Esophagus muscularis mucosa (tissue), 4 donors: ENCODE data around the gene RCOR1. TPM values are rescaled to one million over a fixed set of nuclear protein-coding genes. Genes with fewer than 3 reads are reported as not detected.

ENCODE experiments used
- DNase-seq: peaks from one replicate; pipeline ENCODE4 v3.0.0-alpha.2; 2017; ENCODE audit errors: extremely low spot score
- H3K27ac ChIP-seq, 4 donors: fragments of 200-600 bp; sonication (generic); replicated peaks in 1 of 4; 1 replicate in 3 of 4; 2 replicates in 1 of 4; pipeline ENCODE4 v1.5.1; 2016 to 2019; ENCODE audit warnings: mild to moderate bottlenecking in 1 of 4
- H3K27me3 ChIP-seq, 4 donors: fragments of 200-600 bp; sonication (generic); one replicate each; pipeline versions ENCODE4 v1.5.1 to v1.6.0; 2016 to 2019
- H3K36me3 ChIP-seq, 4 donors: fragments of 200-600 bp; sonication (generic); one replicate each; pipeline ENCODE4 v1.5.1; 2016 to 2019
- H3K4me1 ChIP-seq, 4 donors: fragments of 200-600 bp; sonication (generic); one replicate each; pipeline ENCODE4 v1.5.1; 2016 to 2019
- H3K4me3 ChIP-seq, 4 donors: fragments of 200-600 bp; sonication (generic); 1 replicate in 2 of 4; 2 replicates in 2 of 4; pipeline ENCODE4 v1.5.1; 2016 to 2019; ENCODE audit warnings: mild to moderate bottlenecking in 4 of 4, moderate library complexity in 1 of 4
- H3K9me3 ChIP-seq, 4 donors: fragments of 200-600 bp; sonication (generic); 1 replicate in 3 of 4; 2 replicates in 1 of 4; pipeline ENCODE4 v1.5.1; 2016 to 2019
- CTCF ChIP-seq, 3 experiments: fragments of 200-600 bp in 2 of 3; fragments of 450-650 bp in 1 of 3; sonication (generic) in 2 of 3; IDR thresholded peaks; one replicate each; pipeline ENCODE4 v1.5.1; 2017 to 2019; ENCODE audit warnings: antibody characterized with exemption in 3 of 3, mild to moderate bottlenecking in 2 of 3, moderate library complexity in 1 of 3
- EP300 ChIP-seq: sonication (generic); formaldehyde crosslinking; IDR thresholded peaks from one replicate; pipeline ENCODE4 v1.6.1; 2017; ENCODE audit warnings: antibody characterized with exemption
- POLR2A ChIP-seq: fragments of 450-650 bp; IDR thresholded peaks from one replicate; pipeline ENCODE4 v1.6.1; 2017; ENCODE audit warnings: antibody characterized with exemption, moderate library complexity, mild to moderate bottlenecking, low read depth
- POLR2AphosphoS5 ChIP-seq, 2 donors: sonication (generic); formaldehyde crosslinking; IDR thresholded peaks; one replicate each; pipeline ENCODE4 v1.6.1; 2017; ENCODE audit warnings: antibody characterized with exemption in 2 of 2
- WGBS: methylation state at CpG from one replicate; pipeline ENCODE4 v1.1.5; 2018; 5-methylcytosine and 5-hydroxymethylcytosine counted together
- intact Hi-C: fragments of 100-400 bp; cut with DNase I; formaldehyde crosslinking; loops from one replicate; pipeline ENCODE4 v1.15.1; 2023
- total RNA-seq, 4 donors: library from RNA; depleted of rRNA; stranded (reverse); fragments of >200 nt; gene quantifications; one replicate each; pipeline versions ENCODE4 v1.1.0 to v1.2.1, GENCODE V29; 2016

Gene RCOR1
- total RNA-seq, 4 donors from 2014 or later = 12.9 to 14.8 (median 13.8) TPM

- no peak for DNase-seq
- Histone ChIP-seq H3K27me3 (peaks cover 0 to 40% (median 4%) of the 10 kb centered on the region in 4 donors), H3K27ac (no peak overlapping the region), H3K4me1 (peaks cover 0 to 9% (median 8%) of the 10 kb centered on the region in 4 donors), H3K4me3 (no peak overlapping the region), H3K9me3 (no peaks in the 10 kb centered on the region), H3K36me3 (no peaks in the 10 kb centered on the region)
- intact Hi-C loops = no loop called here
- TF ChIP-seq EP300 (no peak), POLR2AphosphoS5 (IDR thresholded peaks at IDR 0.05) (no peak), CTCF (IDR thresholded peaks at IDR 0.05) (no peak), POLR2A (no peak)
- WGBS = 88% methylated on average over 5 of the region's 5 CpGs
Measured at GRCh38 chr14:102758087-102758486, 165.6 kb downstream of the RCOR1 start.

GRCh38 chr14:102759456-102760187 lies 167.2 kb downstream of the RCOR1 start:
- 55% methylated on average over 10 of the region's 10 CpGs for WGBS
- intact Hi-C loops = no loop called here

GRCh38 chr14:102760496-102761193 lies 168.2 kb downstream of the RCOR1 start:
- H3K27ac ChIP-seq = no peak overlapping the region
- no peaks in the 10 kb centered on the region for H3K36me3 ChIP-seq
- 43% methylated on average over 19 of the region's 21 CpGs for WGBS
- peaks cover 0 to 9% (median 8%) of the 10 kb centered on the region in 4 donors for H3K4me1 ChIP-seq
- no peaks in the 10 kb centered on the region for H3K9me3 ChIP-seq
- intact Hi-C loops = no loop called here
- H3K4me3 ChIP-seq = no peak overlapping the region
- DNase-seq = no peak
- peaks cover 0 to 48% (median 4%) of the 10 kb centered on the region in 4 donors for H3K27me3 ChIP-seq
- TF ChIP-seq CTCF (IDR thresholded peaks at IDR 0.05) = no peak
- no peak for TF ChIP-seq POLR2A
- TF ChIP-seq POLR2AphosphoS5 (IDR thresholded peaks at IDR 0.05) = no peak
- no peak for TF ChIP-seq EP300

More at GRCh38 chr14:102759456-102760187, 167.2 kb downstream of the RCOR1 start:
- no peaks in the 10 kb centered on the region for H3K9me3 ChIP-seq
- no peak overlapping the region for H3K27ac ChIP-seq
- peaks cover 0 to 48% (median 4%) of the 10 kb centered on the region in 4 donors for H3K27me3 ChIP-seq
- DNase-seq = no peak
- no peaks in the 10 kb centered on the region for H3K36me3 ChIP-seq
- H3K4me1 ChIP-seq = peaks cover 0 to 9% (median 8%) of the 10 kb centered on the region in 4 donors
- no peak overlapping the region for H3K4me3 ChIP-seq
- TF ChIP-seq POLR2A = no peak
- no peak for TF ChIP-seq CTCF (IDR thresholded peaks at IDR 0.05)

GRCh38 chr14:102761206-102761605 lies 168.8 kb downstream of the RCOR1 start:
- Histone ChIP-seq H3K4me1 (peaks cover 0 to 9% (median 8%) of the 10 kb centered on the region in 4 donors), H3K27ac (no peak overlapping the region), H3K9me3 (no peaks in the 10 kb centered on the region), H3K27me3 (peaks cover 0 to 48% (median 4%) of the 10 kb centered on the region in 4 donors), H3K36me3 (no peaks in the 10 kb centered on the region), H3K4me3 (no peak overlapping the region)
- no peak for TF ChIP-seq EP300
- no peak for TF ChIP-seq POLR2AphosphoS5 (IDR thresholded peaks at IDR 0.05)
- TF ChIP-seq POLR2A = no peak
- TF ChIP-seq CTCF (IDR thresholded peaks at IDR 0.05) = no peak
- intact Hi-C loops = no loop called here
- no peak for DNase-seq
- 61% methylated on average over 11 of the region's 15 CpGs for WGBS
